NCI-H510A (cell line): ENCODE data around the gene SLC25A13.
"Not testable (repeated sequence)": the region's sequence is repeated elsewhere in the genome, so short reads cannot be mapped to it uniquely, and the experiment has no call there.

Experiments used
- DNase-seq: peaks from one replicate; lab custom pipeline; 2025; lab: John Stamatoyannopoulos, UW

The SLC25A13 gene

GRCh38 chr7:96321658-96322372 is at the start of gene SLC25A13:
SLC25A13 (minus strand) TSS chr7:96322098; CDS start chr7:96321956, 142 bp downstream.
- peak; percentile 59 for DNase-seq

GRCh38 chr7:96365916-96366315 is 44.0 kb upstream of the SLC25A13 start:
- not testable (repeated sequence) for DNase-seq

- DNase-seq, result no peak
These were observed 39.4 kb upstream of the SLC25A13 start for GRCh38 chr7:96361116-96361857.

- DNase-seq, result no peak
These were observed 38.0 kb upstream of the SLC25A13 start for GRCh38 chr7:96359876-96360275.

GRCh38 chr7:96358236-96358971 is 36.5 kb upstream of the SLC25A13 start:
- not testable (repeated sequence) for DNase-seq

- DNase-seq, result no peak
These were observed 34.1 kb upstream of the SLC25A13 start for GRCh38 chr7:96355990-96356506.

- no peak for DNase-seq
These were observed 33.0 kb upstream of the SLC25A13 start for GRCh38 chr7:96354881-96355280.

GRCh38 chr7:96349572-96349971 is 27.7 kb upstream of the SLC25A13 start:
- DNase-seq, result no peak

GRCh38 chr7:96347471-96347870 is 25.6 kb upstream of the SLC25A13 start:
- DNase-seq, result no peak

GRCh38 chr7:96346293-96346953 is 24.5 kb upstream of the SLC25A13 start:
- DNase-seq, result no peak

GRCh38 chr7:96344236-96344635 is 22.3 kb upstream of the SLC25A13 start:
- no peak for DNase-seq

- no peak for DNase-seq
These were observed 20.2 kb upstream of the SLC25A13 start for GRCh38 chr7:96342049-96342448.

GRCh38 chr7:96337519-96337918 is 15.6 kb upstream of the SLC25A13 start:
- DNase-seq, result no peak

- no peak for DNase-seq
These were observed 10.4 kb upstream of the SLC25A13 start for GRCh38 chr7:96332325-96332724.

- DNase-seq, result no peak
These were observed 9.9 kb upstream of the SLC25A13 start for GRCh38 chr7:96331775-96332174.

- DNase-seq, result no peak
These were observed 9.3 kb upstream of the SLC25A13 start for GRCh38 chr7:96331233-96331632.

GRCh38 chr7:96330193-96330592 is 8.3 kb upstream of the SLC25A13 start:
- DNase-seq, result no peak

GRCh38 chr7:96329241-96329640 is 7.3 kb upstream of the SLC25A13 start:
- no peak for DNase-seq

- no peak for DNase-seq
These were observed 6.1 kb upstream of the SLC25A13 start for GRCh38 chr7:96328016-96328415.

GRCh38 chr7:96327429-96327828 is 5.5 kb upstream of the SLC25A13 start:
- DNase-seq, result no peak

- DNase-seq, result not testable (repeated sequence)
These were observed 4.9 kb upstream of the SLC25A13 start for GRCh38 chr7:96326752-96327151.
